Activated CD4-positive, alpha-beta T cell treated with anti-CD3 and anti-CD28 coated beads, Interleukin-2, Interleukin-4, amounts not matched to agents 100 ng/mL and 50 ng/mL, durations not matched to agents 16 hours and 8 hours (primary cell): ENCODE measurements around the gene GPATCH2.
"Not testable (repeated sequence)": the region's sequence is repeated elsewhere in the genome, so short reads cannot be mapped to it uniquely, and the experiment has no call there.

Experiments used
- DNase-seq: peaks from one replicate; pipeline ENCODE4 v3.0.0-alpha.2; 2020; ENCODE audit warnings: low spot score

Gene GPATCH2

DNA sequence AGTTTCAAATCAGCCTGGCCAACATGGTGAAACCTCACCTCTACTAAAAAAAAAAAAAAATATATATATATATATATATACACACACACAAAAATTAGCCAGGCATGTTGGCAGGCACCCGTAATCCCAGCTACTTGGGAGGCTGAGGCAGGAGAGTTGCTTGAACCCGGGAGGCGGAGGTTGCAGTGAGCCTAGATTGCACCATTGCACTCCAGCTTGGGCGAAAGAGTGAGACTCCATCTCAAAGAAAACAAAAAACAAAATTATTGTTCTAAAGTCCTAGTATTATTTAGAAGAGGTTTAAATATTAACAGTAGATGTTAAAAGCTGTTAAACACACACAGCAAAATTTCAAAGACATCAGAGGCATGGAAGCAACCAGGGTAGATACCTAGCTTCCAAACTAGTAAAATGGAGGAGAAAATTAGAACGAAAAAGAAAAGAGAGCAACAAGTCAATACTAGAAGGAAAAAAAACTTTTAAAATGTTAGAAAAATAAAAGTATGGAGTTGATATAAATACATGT lies 46.5 kb downstream of the GPATCH2 start:
- DNase-seq = not testable (repeated sequence)

DNA sequence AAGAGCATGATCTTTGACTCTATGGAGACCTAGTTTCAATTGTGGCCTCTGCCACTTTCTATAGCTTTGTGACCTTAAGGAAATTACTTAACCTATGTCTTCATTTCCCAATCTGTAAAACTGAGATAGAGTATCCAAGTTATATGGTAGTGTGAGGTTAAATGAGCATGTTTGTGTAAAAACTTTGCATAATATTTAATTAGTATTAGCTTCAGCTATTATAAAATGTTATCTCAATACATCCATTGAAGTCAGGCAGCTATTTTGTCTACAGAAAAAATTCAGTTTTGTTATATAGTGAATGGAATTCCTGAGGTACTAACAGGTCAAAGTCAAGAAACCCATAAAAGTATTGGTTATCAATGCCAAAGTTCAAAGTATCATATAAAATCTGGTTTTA lies 53.6 kb downstream of the GPATCH2 start:
- DNase-seq = no peak

DNA sequence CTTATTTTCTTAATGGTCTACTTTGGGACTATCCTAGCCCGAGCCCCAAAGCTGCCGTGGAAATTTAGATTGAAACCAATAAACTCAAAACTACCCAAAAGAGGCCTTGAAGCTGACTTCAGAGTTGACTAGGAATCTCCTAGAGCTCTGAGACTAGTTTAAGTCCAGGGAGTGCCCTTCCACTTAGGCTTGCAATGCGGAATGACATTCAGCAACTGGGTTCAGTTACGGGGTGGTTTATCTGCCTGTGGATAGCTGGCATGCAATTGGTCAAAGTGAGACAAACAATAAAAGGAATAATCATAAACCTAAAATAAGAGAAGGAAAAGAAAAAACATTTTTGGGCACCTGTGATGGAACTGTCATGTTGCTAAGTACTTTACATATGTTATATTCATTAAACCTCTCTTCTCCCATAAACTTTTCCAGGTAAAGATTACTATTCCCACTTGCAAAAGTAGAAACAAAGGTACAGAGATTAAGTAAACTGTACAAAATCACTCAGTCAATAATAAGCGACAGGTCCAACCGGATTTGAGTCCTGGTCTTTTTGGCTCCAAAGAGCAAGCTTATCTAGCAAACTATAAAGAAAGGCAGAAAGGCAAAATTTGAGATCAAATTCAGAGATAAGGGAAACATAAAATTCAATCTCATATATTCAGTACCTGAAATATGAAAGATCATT lies 56.5 kb downstream of the GPATCH2 start:
- no peak for DNase-seq

DNA sequence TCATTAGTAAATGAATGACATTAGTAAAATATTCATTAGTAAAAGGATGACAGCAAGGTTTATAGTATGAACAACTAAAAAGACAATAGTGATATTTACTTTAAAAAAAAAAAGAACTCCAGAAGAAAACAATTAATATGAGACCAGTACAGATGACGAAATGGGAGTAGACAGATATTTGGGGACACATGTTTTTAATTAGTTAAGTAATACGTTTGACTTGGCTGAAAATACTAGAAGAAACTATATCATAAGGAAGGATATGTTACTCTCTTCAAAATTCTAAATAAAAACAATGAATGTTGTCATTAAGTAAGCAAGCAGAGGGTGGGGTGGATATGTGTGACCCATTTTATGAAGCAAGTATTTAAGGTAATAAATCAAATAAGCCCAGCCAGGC lies 61.9 kb downstream of the GPATCH2 start:
- no peak for DNase-seq

DNA sequence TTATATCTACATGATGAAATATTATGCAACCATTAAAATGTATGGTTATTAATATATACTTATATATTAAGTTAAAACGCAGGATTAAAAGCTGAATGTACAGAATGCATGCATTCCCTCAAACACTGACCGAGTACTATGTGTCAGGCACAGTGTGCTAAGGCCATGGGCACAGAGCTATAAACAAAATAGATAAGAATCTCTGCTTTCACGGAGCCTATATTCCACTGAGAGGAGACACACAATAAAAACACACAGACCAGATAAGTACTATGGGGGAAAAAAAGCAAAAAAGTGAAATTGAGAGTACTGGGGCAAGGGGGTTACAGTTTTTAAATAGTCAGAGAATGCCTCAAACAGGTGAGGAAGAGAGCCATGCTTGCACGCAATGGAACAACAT lies 62.7 kb downstream of the GPATCH2 start:
- DNase-seq = no peak

DNA sequence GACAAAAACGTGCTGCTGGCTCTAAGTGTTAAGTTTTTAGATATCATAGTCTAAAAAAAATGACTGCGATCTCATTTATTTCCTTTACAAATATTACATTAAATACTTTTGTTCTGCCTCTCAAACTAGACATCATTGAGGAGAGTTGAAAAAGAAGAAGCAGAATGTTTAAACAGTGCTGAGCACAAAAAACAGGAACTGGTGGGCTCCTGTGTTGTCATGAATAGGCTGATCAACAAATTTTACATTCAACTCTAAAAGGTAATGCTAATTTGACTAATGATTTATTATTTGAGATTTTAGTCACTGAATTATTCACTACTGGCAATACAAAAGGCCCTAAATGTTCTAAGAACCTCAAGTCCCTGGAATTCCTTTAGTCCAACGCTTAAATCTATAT lies 66.1 kb downstream of the GPATCH2 start:
- DNase-seq = no peak

DNA sequence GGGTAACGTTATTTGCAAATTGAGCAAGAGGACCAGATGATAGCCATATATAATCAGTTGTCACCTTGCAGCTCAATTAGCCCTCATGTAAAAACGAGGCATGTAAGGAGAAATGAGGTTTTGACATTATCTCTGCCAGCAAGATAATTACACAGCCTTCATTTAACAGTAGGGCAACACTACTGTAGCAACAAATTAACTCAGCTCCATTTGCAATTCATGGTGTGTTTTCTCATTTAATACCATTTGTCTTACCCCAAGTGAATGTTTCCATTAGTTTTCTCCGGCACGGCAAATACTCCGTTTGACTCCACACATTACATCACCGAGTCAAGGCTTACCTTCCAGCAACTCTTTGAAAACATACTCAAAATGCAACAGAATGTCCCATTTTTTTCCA lies 66.7 kb downstream of the GPATCH2 start:
- DNase-seq = no peak

DNA sequence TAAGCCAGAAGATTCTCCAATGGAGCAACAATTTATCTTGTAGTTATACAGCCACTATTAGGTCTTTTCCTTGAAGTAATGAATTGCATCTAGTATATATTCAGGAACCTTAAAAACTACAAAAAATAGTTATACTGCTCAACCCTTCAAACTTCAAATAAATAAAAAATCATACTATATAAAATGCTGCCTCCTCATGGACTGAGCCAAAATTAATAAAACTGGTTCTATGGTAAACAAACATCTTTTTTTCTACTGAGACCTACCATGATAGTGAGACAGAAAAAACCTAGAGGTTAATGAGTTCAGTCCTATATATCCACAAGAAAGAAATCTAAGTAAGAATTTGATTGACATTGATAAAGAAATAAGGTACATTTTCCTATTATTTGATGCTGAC lies 67.7 kb downstream of the GPATCH2 start:
- no peak for DNase-seq

DNA sequence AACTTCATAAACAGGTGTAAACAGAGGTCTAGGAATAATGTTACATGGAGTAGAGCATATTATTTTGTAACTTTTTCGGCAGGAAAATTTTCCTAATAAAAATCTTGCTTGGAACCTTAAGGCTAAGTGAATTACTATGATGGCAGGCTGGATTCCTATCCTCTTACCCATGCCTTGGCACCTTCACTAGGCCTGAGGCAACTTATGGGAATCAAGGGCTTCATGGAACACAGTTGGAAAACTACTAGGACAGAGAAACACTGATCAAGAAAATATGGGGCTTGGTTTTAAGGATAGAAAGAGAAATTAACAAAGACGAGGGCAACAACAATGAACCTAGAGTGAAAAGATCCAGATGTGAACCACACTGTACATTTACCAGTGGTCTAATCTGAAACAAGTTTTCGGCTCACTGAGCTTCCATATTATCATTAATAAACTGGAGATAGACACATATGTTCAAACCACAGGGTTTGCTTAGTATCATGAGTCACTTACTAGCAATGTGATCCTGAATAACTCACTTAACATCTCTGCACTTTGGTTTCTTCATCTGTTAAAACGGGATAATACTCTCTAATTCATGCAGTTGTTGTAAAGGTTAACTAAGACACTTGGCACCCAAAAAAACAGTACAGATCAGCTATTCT lies 68.5 kb downstream of the GPATCH2 start:
- no peak for DNase-seq

DNA sequence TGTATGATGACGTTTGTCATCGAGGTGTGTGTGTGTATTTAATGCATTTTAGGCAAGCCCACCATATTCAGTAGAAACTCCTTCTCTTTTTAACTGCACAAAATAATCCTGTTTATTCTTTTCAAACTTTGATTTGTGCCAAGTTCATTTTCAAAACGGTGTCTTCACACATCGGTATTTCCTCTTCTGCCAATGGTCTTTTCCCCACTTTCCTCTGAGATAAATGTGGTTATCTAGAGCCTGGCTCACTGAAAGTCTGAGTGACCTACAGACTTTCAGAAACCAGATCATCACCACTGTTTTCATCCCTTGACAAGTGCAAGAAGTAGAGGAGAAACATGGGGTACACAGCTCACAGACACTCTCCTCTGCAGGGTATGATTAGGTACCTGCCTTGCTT lies 69.4 kb downstream of the GPATCH2 start:
- no peak for DNase-seq

DNA sequence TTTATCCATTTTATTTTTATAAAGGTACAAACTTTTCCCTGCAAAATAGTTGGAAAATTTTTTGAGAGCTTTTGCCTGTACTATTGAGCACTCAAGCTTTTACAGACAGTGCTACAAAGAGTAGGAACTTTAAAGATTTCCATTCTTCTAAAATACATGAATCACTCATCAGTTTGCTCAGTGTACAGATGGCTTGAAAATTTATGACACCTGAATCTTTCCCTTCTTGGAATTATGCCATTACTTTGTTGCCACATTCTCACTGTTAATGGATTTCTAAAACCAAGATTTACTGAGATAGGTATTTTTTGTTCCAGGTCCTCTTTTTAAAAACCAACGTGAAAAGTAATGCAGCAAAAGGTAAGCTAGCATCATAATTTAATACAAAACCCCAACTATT lies 76.0 kb downstream of the GPATCH2 start:
- no peak for DNase-seq

DNA sequence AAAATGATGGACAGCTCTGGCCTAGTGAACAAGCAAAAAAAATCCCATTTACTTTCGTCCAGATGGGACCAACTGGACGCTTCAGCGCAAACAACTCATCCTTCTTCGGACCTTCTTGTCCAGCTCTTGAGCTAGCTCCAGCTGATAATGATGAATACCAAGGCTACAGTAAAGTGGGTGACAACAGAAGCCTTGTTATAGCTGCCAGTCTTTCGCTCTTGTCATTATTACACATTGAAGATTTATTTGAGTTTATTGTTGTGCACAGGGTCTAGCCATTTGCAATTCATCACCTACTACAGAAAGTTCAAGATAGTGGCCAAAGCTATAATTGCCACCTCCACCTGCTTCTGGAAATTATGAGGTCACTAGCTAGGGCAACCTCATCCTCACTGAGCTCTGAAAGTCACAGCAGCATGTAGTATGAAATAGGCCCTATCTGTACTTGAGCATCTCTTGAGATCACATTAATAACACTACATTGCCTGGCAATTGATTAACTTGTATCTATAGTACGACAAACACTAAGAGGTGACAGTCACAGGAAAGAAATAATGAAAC lies 76.9 kb downstream of the GPATCH2 start:
- DNase-seq = no peak

DNA sequence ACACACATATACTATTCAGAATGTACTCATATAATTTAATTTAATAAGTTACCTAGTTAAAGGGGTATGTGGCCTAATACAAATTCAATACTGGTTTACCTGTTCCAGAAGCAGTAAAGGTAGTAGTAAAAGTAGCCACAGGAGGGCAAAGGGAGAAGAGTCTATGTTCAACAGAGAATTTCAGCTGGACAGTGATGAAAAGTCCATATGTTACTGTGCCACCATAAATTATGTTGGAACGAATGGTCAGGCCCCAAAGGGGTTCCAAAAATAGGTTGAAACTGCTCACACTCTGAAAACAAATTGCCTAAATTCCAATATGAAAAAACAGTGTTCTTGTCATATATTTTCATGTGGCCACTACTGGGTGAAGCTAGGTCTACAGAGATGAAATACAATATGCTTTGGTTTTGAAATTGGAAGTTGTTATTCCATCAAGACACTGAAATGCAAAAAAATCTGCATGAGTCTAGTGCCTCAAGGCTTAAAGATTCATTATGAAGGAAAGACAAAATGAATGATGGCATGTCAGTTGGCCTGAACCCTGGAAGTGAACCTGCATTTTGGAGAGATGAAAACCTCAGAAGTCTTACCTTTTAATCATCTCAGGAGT lies 78.4 kb downstream of the GPATCH2 start:
- DNase-seq = no peak

DNA sequence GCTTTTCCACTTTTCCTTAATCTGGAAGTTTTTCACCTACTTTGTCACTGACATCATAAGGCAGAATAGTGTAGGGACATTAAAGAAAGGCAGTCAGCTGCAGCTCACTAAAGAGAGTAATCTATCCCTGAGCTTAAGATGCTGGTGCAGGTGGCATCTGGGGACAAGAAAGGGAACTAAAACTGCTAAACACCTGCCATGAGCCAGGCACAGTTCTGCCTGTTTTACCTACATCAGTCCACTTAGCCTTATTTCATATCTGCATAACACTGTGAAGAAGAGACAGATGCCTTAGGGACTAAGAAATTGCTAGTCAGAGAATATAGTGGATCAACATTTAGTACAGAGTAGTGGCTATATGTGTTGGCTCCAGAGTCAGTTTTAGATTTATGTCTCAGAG lies 88.1 kb downstream of the GPATCH2 start:
- DNase-seq = no peak

DNA sequence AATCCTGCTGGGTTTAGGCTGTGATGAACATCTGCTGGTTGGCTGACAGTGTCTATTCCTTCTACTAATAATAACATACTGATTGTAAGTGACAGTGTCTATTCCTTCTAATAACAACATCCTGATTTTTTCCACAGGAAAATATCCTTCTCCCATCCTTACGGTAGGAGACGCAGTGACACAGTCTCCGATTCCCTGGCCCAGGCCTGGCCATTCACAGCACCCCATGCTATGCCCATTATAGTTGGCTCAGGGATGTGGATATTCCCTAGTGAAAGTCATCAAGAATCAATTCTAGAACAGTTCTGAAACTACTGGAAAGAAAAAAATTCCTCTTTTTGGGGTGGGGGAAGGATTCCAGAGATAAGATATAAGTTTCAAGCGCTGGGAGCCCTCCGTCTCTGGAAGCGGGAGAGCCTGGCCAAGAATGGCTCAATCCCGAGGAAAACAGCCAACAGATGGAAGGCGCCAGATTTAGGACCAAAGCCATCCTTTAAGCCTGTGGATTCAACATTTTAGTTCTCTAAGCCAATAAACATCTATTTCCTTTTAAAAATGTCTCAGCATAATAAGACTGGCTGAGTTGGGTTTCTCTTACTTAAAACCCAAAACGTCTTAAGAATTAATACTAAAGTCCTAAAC lies 88.6 kb downstream of the GPATCH2 start:
- DNase-seq = no peak

DNA sequence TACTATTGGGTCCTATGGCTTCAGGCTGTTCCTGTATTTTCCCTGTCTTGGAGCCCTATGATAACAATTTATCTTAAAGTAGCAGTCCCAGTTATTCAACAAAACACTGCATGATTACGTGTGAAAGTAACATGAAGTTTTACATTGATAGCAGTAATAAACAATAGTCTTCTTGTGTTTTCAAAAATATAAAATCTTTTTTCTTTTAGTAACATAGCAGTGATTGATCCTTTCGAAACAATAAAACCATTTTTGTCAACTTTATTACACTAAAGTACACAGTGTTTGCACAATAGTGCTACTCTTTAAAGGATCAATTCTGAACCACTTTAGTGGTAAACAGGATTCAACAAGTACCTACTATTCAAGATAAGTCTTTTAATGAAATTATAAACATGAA lies 90.6 kb downstream of the GPATCH2 start:
- no peak for DNase-seq

DNA sequence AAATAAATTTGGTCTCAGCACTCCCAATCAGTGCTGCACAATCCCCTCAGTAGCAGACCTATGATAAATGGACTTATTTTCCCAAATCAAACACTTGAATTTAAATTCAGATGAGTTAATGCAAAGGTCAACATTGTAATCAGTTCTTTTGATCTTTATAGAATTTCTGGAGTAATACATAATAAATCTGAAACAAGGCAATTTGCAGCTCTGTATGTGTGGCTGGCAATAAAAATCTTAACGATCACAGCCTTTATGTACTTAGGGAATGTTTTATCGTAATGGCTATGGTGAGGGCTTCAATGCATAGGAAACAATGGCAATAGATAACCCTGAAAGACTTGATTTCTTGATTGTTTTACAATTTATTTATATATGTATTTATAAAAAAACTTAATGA lies 91.4 kb downstream of the GPATCH2 start:
- no peak for DNase-seq

DNA sequence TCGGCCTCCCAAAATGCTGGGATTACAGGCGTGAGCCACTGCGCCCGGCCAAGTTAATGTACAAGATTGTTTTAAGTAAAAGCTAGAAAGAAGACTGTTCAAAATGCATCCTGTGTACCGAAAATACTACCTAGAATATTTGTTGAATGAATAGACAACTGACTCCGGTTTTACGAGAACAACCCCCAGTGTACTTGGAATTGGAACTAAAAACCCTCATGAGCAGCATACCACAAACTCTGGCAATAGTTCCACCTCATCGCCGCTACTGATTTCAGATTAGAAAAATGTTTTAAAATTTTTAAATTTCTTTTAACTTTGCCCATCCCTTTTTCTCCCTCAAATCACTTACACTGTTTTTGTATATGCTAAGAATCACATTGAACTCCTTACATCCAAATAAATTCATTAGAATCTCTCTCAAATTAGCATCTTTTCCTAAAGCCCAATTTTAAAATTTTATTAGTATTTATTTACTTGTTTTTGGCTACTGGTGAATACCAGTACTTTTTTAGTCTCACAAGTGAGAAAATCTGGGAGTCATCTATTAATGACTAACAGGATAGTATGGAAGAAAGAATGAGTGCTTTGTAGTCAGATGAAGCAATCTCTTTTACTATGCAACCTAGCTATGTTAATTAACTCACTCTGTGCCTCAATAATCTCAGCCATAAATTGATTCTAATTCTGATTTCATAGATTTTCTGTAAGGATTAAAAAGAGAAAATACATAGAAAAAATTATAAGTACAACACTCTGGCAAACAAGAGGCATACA lies 95.1 kb downstream of the GPATCH2 start:
- DNase-seq = no peak

DNA sequence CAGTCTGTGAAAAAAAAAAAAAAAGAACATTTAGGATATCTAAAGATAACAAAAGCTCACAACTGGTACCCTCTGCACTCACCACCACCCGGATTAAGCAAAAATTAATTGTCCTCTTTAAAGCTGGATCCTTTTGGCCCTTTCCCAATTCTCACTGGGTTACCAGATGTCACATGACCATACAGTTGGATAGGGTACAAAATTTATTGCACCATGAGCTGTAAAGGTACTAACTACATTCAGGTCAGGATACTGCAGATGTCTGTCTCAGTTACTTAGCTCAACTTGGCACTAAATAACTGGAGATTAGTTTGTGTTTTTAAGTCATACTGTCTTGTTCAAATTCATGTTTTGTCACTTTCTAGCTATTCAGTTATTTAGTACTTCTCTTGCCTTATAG lies 96.3 kb downstream of the GPATCH2 start:
- DNase-seq = no peak

DNA sequence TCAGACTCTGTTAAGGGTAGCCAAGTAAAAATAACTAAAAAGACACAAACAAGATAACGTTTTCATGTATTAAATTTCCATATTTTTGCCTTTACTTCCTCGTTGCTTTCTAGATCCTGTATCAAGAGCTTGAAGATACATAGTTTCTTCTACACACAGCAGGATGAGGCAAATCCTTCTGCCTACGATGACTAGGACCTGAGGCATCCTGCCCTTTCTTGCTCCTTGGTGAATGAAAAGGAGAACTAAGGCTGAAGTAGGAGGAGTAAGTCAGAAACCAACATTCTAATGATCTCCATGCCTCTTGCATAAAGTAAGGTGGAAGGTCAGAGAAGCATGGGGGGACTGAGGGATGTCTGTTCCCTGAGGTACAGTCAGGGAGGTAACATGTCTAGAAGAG lies 102.6 kb downstream of the GPATCH2 start:
- no peak for DNase-seq

DNA sequence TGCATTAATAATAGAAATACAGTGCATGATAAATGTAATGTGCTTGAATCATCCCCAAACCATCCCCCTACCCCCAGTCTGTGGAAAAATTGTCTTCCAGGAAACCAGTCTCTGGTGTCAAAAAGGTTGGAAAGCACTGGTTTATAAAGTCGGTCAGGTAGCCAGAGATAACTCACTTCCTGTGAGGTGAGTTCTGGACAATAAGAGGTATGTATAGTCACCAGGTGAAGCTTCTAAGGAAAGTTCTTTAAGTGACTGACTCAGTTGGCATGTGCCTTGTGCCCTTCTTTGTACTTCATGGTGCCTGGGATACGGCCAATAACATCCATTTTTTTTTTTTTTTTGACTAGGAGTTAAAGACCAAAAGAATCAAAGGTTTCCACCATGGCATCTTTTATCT lies 103.7 kb downstream of the GPATCH2 start:
- no peak for DNase-seq

DNA sequence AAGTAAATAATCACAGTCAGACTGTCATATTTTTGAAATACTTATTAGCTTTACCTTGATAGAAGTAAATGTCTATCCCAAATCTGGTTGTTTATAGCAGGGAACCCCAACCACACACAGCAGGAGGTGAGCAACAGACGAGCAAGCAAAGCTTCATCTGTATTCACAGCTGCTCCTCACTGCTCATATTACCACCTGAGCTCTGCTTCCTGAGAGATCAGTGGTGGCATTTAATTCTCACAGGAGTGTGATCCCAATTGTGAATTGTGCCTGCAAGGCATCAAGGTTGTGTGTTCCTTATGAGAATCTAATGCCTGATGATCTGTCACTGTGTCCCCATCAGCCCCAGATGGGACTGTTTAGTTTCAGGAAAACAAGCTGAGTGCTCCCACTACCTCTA lies 104.3 kb downstream of the GPATCH2 start:
- no peak for DNase-seq
